ENCODE measurements around the gene CENPN. TPM values are rescaled to one million over a fixed set of nuclear protein-coding genes. Genes with fewer than 3 reads are reported as not detected.
A peak's percentile ranks its signal among the peaks of the same experiment; 100 is the strongest.

CENPN gene
- total and polyA plus RNA-seq, 2 of the 13 experiments (the other 11 are each of a cell fraction or from before 2014, with no cell fraction given): 29.7 to 129 TPM

DNA sequence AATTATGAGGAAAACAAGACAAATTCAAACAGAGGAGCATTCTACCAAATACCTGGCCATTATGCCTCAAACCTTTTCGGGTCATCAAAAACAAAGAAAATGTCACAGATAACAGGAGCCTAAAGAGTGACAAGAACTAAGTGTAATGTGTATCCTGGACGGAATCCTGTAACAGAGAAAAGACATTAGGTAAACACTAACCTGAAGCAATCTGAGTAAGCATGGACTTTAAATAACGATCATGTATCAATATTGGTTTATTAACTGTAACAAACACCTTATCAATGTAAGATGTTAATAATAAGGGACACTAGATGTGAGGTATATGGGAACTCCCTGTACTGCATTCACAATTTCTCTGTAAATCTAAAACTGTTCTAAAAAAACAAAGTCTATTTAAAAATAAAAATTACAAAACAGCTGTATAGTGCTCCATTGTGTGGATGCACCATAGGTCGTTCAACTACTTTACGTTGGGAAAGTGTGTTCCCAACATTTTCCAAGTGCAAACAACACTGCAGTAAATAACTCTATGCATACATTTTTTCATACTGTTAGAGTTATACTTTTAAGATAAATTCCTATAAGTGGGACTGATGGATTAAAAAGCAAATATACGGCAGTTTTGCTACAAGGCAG, 15.1 kb upstream of the CENPN start (continued):
- TF ChIP-seq, protein P1, sequence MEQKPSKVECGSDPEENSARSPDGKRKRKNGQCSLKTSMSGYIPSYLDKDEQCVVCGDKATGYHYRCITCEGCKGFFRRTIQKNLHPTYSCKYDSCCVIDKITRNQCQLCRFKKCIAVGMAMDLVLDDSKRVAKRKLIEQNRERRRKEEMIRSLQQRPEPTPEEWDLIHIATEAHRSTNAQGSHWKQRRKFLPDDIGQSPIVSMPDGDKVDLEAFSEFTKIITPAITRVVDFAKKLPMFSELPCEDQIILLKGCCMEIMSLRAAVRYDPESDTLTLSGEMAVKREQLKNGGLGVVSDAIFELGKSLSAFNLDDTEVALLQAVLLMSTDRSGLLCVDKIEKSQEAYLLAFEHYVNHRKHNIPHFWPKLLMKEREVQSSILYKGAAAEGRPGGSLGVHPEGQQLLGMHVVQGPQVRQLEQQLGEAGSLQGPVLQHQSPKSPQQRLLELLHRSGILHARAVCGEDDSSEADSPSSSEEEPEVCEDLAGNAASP (CRISPR knock-in tag; IDR thresholded peaks at IDR 0.05; ENCODE audit: borderline replicate concordance): no peak

DNA sequence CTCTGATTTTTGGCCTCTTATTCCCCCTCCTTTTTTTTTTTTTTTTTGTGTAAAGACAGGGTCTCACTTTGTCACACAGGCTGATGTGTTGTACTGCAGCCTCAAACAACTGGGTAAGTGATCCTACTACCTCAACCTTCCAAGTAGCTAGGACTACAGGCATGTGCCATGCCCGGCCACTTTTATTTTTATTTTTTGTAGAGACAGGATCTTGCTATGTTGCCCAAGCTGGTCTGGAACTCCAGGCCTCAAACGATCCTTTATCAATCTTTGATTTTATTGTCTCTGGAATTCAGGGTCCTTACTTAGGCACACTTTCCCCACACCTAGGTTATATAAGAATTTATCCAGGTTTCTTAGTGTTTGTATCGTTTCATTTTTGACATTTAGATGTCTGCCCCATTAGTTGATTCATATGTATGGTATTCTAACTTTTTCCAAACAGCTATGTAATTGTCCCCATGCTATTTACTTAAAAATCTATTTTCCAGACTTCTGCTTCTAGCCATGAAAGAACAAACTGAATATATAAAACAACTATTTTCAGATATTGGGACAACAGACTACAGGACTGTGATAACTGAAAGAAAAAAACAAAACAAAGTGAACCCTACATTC, 14.2 kb upstream of the CENPN start:
- 23% methylated on average over 3 of the region's 3 CpGs for WGBS (ENCODE audit: low lambda C conversion rate)
- Histone ChIP-seq H3K9ac (ENCODE audit: insufficient read depth, low read depth, low read length) (peak overlapping the region; percentile 40), H4K20me1 (ENCODE audit: insufficient read depth, low read length) (no peaks in the 10 kb centered on the region), H3K4me3 (replicated peaks in 1 of 3; ENCODE audit: insufficient read depth in 1 of 3, low read depth in 2 of 3, low read length in 3 of 3) (0 out of 6 replicates have a peak overlapping the region, but pooled peaks of 1 of the 3 experiments have one; percentile 1), H3K4me1 (ENCODE audit: insufficient read depth, low read length) (peaks cover 85% of the 10 kb centered on the region), H2AFZ (ENCODE audit: low read length) (no peak overlapping the region), H3K27me3 (ENCODE audit: control insufficient read depth in 1 of 2, insufficient read depth in 2 of 2, low read length in 2 of 2) (no peaks in the 10 kb centered on the region), H3K36me3 (replicated peaks in 1 of 2; ENCODE audit: control insufficient read depth in 1 of 2, insufficient read depth in 2 of 2, low read length in 2 of 2) (no peaks in the 10 kb centered on the region; a peak in 2 of 5 replicates), H3K9me3 (ENCODE audit: low read length) (no peaks in the 10 kb centered on the region), H3K4me2 (ENCODE audit: low read depth, low read length) (peak overlapping the region; percentile 67), H3K27ac (ENCODE audit: extremely low read length, insufficient read depth, low read length) (peak overlapping the region; percentile 65), H3K79me2 (ENCODE audit: insufficient read depth, low read length) (peaks cover 95% of the 10 kb centered on the region)
- ChIA-PET CTCF (ENCODE audit: low intra/inter-chr PET ratio, low total read pairs) (no interaction called here), POLR2A (interaction anchor here (1.2 to 1.4 kb wide), 4 partner anchors 12 to 84 kb away, joined by 3 to 8 read pairs (median 5); partner anchors contain the start of genes C16orf46, CENPN and CMC2)
- FAIRE-seq (no peak), DNase-seq (ENCODE audit: low spot score) (no peak), ATAC-seq (no peak)
- no TSS peak for BruUV-seq (replicated peaks)
- in situ Hi-C loops (cut with HindIII; ENCODE audit: extremely low pct_ligation_motif_present, low pct_unique_long_range_greater_than_20kb) (no loop called here), intact Hi-C loops (cut with micrococcal nuclease; ENCODE audit: unreplicated experiment) (no loop called here)
- TF ChIP-seq ZNF431 (CRISPR knock-in tag; IDR thresholded peaks at IDR 0.05; ENCODE audit: borderline replicate concordance, low read depth) (no peak), ZSCAN12 (CRISPR knock-in tag; IDR thresholded peaks at IDR 0.05) (no peak), ZNF121 (CRISPR knock-in tag; IDR thresholded peaks at IDR 0.05) (peak; percentile 70), MED1 (CRISPR knock-in tag; IDR thresholded peaks at IDR 0.05) (no peak), ZNF260 (CRISPR knock-in tag; IDR thresholded peaks at IDR 0.05; ENCODE audit: borderline replicate concordance, low read depth) (no peak)
- TF ChIP-seq, protein P2, sequence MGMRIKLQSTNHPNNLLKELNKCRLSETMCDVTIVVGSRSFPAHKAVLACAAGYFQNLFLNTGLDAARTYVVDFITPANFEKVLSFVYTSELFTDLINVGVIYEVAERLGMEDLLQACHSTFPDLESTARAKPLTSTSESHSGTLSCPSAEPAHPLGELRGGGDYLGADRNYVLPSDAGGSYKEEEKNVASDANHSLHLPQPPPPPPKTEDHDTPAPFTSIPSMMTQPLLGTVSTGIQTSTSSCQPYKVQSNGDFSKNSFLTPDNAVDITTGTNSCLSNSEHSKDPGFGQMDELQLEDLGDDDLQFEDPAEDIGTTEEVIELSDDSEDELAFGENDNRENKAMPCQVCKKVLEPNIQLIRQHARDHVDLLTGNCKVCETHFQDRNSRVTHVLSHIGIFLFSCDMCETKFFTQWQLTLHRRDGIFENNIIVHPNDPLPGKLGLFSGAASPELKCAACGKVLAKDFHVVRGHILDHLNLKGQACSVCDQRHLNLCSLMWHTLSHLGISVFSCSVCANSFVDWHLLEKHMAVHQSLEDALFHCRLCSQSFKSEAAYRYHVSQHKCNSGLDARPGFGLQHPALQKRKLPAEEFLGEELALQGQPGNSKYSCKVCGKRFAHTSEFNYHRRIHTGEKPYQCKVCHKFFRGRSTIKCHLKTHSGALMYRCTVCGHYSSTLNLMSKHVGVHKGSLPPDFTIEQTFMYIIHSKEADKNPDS (CRISPR knock-in tag; IDR thresholded peaks at IDR 0.05): no peak
- TF ChIP-seq, protein P3, sequence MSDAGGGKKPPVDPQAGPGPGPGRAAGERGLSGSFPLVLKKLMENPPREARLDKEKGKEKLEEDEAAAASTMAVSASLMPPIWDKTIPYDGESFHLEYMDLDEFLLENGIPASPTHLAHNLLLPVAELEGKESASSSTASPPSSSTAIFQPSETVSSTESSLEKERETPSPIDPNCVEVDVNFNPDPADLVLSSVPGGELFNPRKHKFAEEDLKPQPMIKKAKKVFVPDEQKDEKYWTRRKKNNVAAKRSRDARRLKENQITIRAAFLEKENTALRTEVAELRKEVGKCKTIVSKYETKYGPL (CRISPR knock-in tag; IDR thresholded peaks at IDR 0.05): 0 out of 2 replicates have a peak, but pooled peaks have one; percentile 50
- TF ChIP-seq, protein P4, sequence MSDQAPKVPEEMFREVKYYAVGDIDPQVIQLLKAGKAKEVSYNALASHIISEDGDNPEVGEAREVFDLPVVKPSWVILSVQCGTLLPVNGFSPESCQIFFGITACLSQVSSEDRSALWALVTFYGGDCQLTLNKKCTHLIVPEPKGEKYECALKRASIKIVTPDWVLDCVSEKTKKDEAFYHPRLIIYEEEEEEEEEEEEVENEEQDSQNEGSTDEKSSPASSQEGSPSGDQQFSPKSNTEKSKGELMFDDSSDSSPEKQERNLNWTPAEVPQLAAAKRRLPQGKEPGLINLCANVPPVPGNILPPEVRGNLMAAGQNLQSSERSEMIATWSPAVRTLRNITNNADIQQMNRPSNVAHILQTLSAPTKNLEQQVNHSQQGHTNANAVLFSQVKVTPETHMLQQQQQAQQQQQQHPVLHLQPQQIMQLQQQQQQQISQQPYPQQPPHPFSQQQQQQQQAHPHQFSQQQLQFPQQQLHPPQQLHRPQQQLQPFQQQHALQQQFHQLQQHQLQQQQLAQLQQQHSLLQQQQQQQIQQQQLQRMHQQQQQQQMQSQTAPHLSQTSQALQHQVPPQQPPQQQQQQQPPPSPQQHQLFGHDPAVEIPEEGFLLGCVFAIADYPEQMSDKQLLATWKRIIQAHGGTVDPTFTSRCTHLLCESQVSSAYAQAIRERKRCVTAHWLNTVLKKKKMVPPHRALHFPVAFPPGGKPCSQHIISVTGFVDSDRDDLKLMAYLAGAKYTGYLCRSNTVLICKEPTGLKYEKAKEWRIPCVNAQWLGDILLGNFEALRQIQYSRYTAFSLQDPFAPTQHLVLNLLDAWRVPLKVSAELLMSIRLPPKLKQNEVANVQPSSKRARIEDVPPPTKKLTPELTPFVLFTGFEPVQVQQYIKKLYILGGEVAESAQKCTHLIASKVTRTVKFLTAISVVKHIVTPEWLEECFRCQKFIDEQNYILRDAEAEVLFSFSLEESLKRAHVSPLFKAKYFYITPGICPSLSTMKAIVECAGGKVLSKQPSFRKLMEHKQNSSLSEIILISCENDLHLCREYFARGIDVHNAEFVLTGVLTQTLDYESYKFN (CRISPR knock-in tag; conservative IDR thresholded peaks at IDR 0.05): 0 out of 2 replicates have a peak, but pooled peaks have one; percentile 10

Data from HepG2 (cell line).